ENCODE data around the gene ZNF787. TPM values are rescaled to one million over a fixed set of nuclear protein-coding genes. Genes with fewer than 3 reads are reported as not detected.

ZNF787 gene
- total RNA-seq, 2 experiments from 2014 or later, result 34.3 to 35.4 TPM

DNA sequence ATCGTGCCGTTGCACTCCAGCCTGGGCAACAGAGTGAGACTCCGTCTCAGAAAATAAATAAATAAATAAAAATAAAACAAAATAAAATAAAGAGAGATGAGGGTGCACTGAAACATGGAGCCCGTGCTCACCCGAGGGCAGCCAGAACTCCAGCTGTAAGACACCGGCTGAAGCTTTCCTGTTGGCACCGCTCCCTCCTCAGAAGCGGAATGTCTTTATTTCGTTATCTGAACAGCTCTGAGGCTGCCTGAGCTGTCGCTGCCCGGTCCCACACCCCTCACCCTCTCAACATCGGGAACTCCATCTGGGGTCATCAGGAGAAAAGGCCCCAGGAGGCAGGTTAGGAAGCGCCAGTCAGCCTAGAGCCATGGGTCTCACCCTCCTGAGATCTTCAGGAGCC, 24.4 kb downstream of the ZNF787 start:
- CTCF ChIA-PET, result interaction anchor here (1.0 kb wide), 1 partner anchor 28 kb away, joined by 3 read pairs; no protein-coding TSS in a partner anchor

DNA sequence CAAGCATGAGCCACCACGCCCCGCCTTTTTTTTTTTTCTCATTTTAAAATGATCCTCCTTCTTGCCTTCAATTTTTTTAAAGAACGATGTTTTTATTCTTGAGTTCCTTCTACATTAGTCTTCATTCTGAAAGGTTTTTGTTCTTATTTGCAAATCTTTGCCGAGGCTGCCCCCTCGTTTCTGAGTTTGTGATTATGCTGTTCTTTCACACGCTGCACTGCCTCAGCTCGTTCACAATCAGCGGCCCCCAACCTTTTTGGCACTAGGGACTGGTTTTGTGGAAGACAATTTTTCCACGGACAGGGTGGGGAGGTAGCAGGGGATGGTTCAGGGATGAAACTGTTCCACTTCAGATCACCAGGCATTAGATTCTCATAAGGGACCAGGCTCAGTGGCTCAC, 26.6 kb downstream of the ZNF787 start:
- ChIA-PET POLR2A (no interaction called here), CTCF (no interaction called here)
- no peak overlapping the region for H3K27ac Mint-ChIP-seq
- no peak overlapping the region for H3K4me3 Mint-ChIP-seq
- peaks cover 9% of the 10 kb centered on the region for H3K9me3 Mint-ChIP-seq
- H3K4me1 Mint-ChIP-seq, result no peaks in the 10 kb centered on the region
- no peak for DNase-seq
- peaks cover 28% of the 10 kb centered on the region for H3K36me3 Mint-ChIP-seq (ENCODE audit: low read depth)
- no peaks in the 10 kb centered on the region for H3K27me3 Mint-ChIP-seq

More for the DNA sequence above, 24.4 kb downstream of the ZNF787 start:
- H3K9me3 Mint-ChIP-seq, result peaks cover 9% of the 10 kb centered on the region
- no peak overlapping the region for H3K4me3 Mint-ChIP-seq
- peaks cover 31% of the 10 kb centered on the region for H3K36me3 Mint-ChIP-seq (ENCODE audit: low read depth)
- POLR2A ChIA-PET, result interaction anchor here (0.8 kb wide), 1 partner anchor 414 kb away, joined by 4 read pairs; no protein-coding TSS in a partner anchor
- H3K27ac Mint-ChIP-seq, result no peak overlapping the region
- H3K27me3 Mint-ChIP-seq, result no peaks in the 10 kb centered on the region
- H3K4me1 Mint-ChIP-seq, result no peaks in the 10 kb centered on the region
- no peak for DNase-seq

DNA sequence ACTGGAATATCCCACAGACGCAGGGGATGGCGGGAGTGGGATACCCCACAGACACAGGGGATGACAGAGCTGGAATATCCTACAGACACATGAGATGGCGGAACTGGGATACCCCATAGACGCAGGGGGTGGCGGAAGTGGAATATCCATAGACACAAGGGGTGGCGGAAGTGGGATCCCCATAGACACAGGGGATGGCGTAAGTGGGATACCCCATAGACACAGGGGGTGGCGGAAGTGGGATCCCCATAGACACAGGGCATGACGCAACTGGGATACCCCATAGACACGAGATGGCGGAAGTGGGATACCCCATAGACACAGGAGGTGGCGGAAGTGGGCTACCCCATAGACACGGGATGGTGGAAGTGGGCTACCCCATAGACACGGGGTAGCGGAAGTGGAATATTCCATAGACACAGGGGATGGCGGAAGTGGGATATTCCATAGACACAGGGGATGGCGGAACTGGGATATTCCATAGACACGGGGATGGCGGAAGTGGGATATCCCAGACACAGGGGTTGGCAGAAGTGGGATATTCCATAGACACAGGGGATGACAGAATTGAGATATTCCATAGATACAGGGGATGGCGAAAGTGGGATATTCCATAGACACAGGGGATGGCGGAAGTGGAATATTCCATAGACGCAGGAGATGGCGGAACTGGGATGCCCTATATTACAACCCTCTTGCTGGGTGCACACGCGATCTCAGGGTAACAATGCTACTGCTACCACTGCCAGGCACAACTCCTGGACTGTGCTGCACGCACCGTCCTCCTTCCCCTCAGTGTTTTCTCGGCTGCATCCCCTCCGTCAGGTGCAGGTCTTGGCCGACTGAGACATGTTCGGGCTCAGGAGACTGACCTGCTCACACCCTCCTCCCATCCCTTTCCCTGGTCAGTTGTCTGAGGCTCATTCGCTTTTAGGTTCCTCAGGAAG, 28.1 kb downstream of the ZNF787 start:
- ChIA-PET POLR2A (no interaction called here), CTCF (no interaction called here)
- no peaks in the 10 kb centered on the region for H3K27me3 Mint-ChIP-seq
- H3K4me3 Mint-ChIP-seq, result no peak overlapping the region
- H3K4me1 Mint-ChIP-seq, result no peaks in the 10 kb centered on the region
- H3K27ac Mint-ChIP-seq, result no peak overlapping the region
- peaks cover 33% of the 10 kb centered on the region for H3K36me3 Mint-ChIP-seq (ENCODE audit: low read depth)
- DNase-seq, result no peak
- peaks cover 9% of the 10 kb centered on the region for H3K9me3 Mint-ChIP-seq

DNA sequence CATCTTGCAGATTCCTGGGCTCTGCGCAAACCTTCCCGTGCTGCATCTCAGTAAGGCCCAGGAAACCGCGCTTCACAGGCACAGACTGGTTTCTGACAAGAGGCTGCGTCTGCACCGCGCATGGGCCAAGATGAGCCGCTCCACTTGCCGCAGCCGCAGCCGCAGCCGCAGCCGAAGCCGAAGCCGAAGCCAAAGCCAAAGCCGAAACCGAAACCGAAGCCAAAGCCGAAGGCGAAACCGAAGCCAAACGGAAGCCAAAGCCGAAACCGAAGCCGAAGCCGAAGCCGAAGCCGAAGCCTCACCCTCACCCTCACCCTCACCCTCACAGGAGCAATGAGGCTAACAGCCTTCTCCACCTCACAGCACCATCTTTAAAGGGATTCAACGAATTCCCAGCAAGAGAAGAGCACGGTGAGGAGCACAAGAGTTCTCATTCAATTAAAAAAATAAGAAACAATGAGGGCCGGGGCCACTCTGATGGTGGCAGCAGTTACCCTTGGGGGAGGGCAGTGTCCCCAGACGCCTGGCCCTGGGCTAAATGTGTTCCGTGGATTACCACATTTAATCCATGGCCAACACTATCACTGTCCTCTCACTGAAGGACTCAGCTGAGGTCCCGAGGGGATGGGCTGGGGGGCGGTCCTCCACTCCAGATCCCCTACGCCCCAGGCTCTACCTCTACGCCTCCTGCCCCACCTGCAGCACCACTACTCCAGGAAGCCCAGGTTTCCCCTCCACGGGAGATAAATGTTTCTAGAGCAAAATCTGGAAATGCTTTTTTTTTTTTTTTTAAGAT, 29.1 kb downstream of the ZNF787 start:
- no peak for DNase-seq
- H3K27me3 Mint-ChIP-seq, result no peaks in the 10 kb centered on the region
- POLR2A ChIA-PET, result no interaction called here
- H3K9me3 Mint-ChIP-seq, result peaks cover 9% of the 10 kb centered on the region
- CTCF ChIA-PET, result interaction anchor here (0.8 kb wide), 1 partner anchor 13 kb away, joined by 3 read pairs; no protein-coding TSS in a partner anchor
- no peak overlapping the region for H3K27ac Mint-ChIP-seq
- H3K4me3 Mint-ChIP-seq, result no peak overlapping the region
- no peaks in the 10 kb centered on the region for H3K4me1 Mint-ChIP-seq
- peaks cover 33% of the 10 kb centered on the region for H3K36me3 Mint-ChIP-seq (ENCODE audit: low read depth)

DNA sequence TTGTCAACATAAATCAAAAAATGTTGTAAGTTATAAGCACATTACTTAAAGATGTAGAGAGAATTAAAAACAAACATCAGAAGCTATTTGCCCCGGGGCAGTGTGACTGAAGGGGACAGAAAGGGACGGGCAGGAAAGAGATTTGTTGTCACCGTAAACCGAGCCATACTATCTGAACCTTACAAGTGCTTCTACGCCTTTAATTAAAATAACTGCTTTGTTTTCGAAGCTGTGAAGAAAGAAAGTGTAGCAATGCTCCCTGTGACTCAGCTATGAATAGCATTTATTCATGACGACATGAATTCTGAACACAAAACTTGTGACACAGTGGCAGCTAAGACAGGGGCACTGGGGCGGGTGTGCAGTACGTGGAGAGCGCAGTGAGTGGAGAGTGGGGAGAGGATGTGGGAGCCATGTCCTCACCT, 30.0 kb downstream of the ZNF787 start:
- POLR2A ChIA-PET, result no interaction called here
- DNase-seq, result no peak
- Mint-ChIP-seq H3K9me3 (peaks cover 9% of the 10 kb centered on the region), H3K36me3 (ENCODE audit: low read depth) (peaks cover 33% of the 10 kb centered on the region), H3K4me1 (no peaks in the 10 kb centered on the region), H3K27me3 (no peaks in the 10 kb centered on the region), H3K4me3 (no peak overlapping the region), H3K27ac (no peak overlapping the region)
- CTCF ChIA-PET, result interaction anchor here (0.8 to 0.9 kb wide), 3 partner anchors 12 to 25 kb away, joined by 3 read pairs; no protein-coding TSS in a partner anchor

DNA sequence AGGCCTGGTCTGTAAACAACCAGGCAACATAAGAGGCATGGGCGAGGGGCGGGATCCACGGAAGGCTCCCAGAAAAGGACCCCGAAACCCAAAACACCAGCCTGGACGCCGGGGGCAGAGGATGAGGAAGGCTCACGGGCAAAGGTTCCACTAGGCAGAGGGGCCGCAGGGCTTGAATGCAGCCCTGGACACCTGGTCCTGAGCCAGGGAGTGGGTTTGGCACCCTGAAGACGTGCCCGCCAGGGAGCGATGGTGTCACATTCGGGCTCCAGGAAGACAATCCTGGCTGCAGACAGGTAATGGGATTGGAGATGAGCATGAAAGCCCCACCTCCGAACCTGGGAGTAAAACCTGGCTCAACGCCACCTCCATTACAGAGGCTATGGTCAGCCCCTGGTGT, 31.8 kb downstream of the ZNF787 start:
- Mint-ChIP-seq H3K27ac (no peak overlapping the region), H3K9me3 (peaks cover 9% of the 10 kb centered on the region), H3K27me3 (no peaks in the 10 kb centered on the region), H3K4me1 (no peaks in the 10 kb centered on the region), H3K36me3 (ENCODE audit: low read depth) (peaks cover 22% of the 10 kb centered on the region), H3K4me3 (no peak overlapping the region)
- no peak for DNase-seq
- ChIA-PET POLR2A (no interaction called here), CTCF (interaction anchor here (1.5 kb wide), 1 partner anchor 8 kb away, joined by 5 read pairs; no protein-coding TSS in a partner anchor)

DNA sequence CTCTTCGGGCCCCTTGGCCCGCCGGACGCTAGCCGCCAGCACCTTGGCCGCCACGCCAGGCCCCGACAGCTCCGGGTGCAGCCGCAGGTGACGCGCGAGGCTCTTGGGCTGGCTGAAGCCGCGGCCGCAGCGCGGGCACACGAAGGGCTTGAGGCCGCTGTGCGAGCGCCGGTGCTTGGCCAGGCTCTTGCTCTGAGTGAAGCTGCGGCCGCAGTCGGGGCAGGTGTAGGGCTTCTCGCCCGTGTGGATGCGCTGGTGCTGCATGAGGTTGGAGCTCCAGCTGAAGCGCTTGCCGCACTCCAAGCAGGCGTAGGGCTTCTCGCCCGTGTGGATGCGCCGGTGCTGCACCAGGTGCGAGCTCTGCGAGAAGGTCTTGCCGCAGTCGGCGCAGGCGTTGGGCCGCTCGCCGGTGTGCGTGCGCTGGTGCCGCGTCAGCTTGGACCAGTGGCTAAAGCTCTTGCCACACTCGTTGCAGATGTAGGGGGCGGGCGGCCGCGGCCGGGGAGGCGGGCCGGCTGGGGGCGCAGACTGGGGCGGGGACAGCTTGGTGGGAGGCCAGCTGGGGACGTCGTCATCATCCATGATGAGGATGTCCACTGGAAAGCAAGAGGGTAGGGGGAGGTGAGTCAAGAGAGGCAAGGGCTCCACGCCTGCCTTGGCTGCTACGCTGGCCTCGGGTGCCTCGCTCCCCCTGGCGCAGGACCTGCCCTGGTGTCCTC, 32.4 kb downstream of the ZNF787 start:
- H3K4me3 Mint-ChIP-seq, result no peak overlapping the region
- ChIA-PET POLR2A (no interaction called here), CTCF (interaction anchor here (0.6 to 1.5 kb wide), 2 partner anchors 8 to 240 kb away, joined by 3 to 5 read pairs; no protein-coding TSS in a partner anchor)
- DNase-seq, result no peak
- peaks cover 8% of the 10 kb centered on the region for H3K9me3 Mint-ChIP-seq
- no peaks in the 10 kb centered on the region for H3K27me3 Mint-ChIP-seq
- no peaks in the 10 kb centered on the region for H3K4me1 Mint-ChIP-seq
- peaks cover 18% of the 10 kb centered on the region for H3K36me3 Mint-ChIP-seq (ENCODE audit: low read depth)
- no peak overlapping the region for H3K27ac Mint-ChIP-seq

DNA sequence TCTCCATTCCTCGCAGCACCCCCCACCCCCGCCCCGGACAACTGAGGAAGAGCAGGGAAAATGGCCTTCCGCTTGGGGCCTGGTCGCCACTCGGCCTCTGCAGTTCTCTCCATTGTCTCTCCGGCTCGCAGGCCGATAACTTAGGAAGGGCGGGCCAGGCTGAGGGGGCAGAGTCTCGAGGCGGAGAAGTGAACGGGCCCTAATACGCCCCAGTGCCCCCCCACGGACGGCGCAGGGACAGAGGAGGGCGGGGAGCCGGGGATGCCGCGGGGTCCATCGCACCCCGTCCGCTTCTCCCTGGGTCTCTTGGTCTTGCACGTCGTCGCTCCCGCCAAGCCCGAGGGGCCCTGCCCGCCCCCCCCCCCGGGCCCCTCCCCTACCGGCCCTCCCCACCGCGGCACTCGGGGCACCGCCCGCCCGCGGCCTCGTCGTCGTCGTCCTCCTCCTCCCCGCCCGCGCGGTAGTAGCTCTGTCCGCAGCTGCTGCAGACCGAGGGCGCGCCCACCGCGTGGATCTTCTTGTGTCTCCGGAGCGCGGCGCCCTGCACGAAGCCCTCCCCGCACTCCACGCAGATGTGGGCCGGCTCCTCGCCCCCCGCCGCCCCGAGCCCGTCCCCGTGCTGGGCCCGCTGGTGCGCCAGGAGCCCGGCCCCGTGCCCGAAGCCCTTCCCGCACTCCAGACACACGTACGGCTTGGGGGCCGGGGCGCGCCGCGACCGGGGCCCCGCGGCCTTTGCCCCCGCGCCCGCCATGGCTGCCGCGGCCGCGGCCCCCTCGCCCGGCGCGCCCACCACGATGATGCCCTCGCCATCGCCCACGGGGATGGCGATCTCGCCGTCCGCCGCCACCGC, 33.2 kb downstream of the ZNF787 start:
- no peak for DNase-seq
- ChIA-PET CTCF (interaction anchor here (0.6 kb wide), 1 partner anchor 241 kb away, joined by 3 read pairs; no protein-coding TSS in a partner anchor), POLR2A (no interaction called here)
- no peaks in the 10 kb centered on the region for H3K27me3 Mint-ChIP-seq
- H3K27ac Mint-ChIP-seq, result no peak overlapping the region
- peaks cover 2% of the 10 kb centered on the region for H3K9me3 Mint-ChIP-seq
- no peak overlapping the region for H3K4me3 Mint-ChIP-seq
- no peaks in the 10 kb centered on the region for H3K4me1 Mint-ChIP-seq
- H3K36me3 Mint-ChIP-seq (ENCODE audit: low read depth), result peaks cover 10% of the 10 kb centered on the region

DNA sequence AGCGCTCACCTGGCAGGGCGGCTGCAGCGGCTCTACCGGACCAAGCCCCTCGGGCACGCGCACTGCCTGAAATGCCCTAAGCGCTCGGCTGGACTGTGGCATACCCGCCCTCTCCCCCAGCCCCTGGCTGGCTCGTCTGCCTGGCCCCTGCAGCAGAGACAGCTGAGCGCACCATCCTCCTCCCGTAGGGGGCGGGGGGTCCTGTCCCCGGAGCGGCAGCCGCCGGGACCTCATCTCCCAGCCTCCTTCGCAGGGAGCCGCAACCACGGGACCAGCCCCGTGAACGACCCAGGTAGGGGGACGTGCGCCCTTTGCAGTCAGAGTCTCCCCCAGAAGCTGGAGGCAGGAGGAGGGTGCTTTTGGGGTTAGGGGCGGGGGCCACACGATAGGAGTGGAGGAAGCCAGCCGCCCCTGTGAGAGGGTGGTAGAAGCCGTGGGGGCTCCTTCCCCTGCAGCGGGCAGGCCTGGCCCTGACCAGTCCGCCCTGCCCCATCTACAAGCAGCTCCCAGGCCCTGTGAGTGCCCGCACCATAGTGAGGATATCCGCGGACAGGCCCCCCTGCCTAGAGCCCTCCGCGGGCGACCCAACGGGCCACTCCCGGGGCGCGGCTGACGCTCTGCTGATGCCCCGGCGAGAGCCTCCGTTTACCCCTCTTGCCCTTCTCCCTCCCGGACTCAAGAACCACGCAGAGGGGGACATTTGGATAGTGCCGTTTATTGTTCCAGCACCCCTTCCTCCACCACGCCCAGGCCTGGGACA, 34.2 kb downstream of the ZNF787 start:
- CTCF ChIA-PET, result no interaction called here
- Mint-ChIP-seq H3K4me1 (no peaks in the 10 kb centered on the region), H3K27ac (no peak overlapping the region)

DNA sequence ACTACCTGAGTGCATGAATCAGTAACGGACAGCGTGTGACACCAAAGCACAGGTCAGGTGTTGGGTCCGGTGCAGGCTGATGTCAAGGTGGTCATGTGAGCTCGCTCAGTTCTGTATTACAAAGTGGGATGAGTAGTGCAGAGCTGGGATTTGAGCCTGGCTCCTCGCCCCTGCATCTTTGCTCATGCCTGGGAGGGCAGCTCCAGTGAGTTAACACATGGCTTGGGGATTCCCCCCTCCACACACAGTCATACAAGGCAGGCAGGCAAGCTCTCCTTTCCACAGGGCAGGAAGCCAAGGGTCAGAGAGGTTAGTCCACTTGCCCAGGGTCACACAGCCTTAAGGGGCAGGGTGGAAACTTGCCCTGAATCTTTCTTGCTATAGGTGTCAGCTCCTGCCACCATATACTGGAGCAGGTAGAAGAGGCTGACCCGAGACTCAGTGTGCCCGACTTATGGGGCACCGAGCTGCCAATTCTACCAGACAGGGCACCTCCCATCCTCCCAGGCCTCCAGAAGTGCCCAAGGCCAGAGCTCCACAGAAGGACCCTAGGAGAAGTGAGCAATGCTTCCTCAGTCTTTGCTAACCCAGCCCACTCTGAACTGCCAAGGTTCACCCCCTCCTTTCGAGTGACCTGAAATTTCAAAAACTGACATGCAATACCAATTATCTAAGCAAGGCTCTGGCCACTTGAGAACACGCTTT, 35.4 kb downstream of the ZNF787 start:
- no peak for DNase-seq
- no peak overlapping the region for H3K4me3 Mint-ChIP-seq
- peaks cover 8% of the 10 kb centered on the region for H3K36me3 Mint-ChIP-seq (ENCODE audit: low read depth)
- ChIA-PET CTCF (no interaction called here), POLR2A (no interaction called here)
- H3K27me3 Mint-ChIP-seq, result peaks cover 5% of the 10 kb centered on the region
- no peak overlapping the region for H3K27ac Mint-ChIP-seq
- H3K4me1 Mint-ChIP-seq, result peaks cover 8% of the 10 kb centered on the region
- H3K9me3 Mint-ChIP-seq, result no peaks in the 10 kb centered on the region

More for the DNA sequence above, 34.2 kb downstream of the ZNF787 start:
- peaks cover 8% of the 10 kb centered on the region for H3K36me3 Mint-ChIP-seq (ENCODE audit: low read depth)
- no peaks in the 10 kb centered on the region for H3K27me3 Mint-ChIP-seq
- POLR2A ChIA-PET, result no interaction called here
- H3K4me3 Mint-ChIP-seq, result no peak overlapping the region
- H3K9me3 Mint-ChIP-seq, result no peaks in the 10 kb centered on the region
- DNase-seq, result no peak
